Endothelial cell of umbilical vein (primary cell): ENCODE results near the gene CEMIP. TPM values are rescaled to one million over a fixed set of nuclear protein-coding genes. Genes with fewer than 3 reads are reported as not detected.

ENCODE experiments used
- BruUV-seq: library from RNA; stranded (reverse); fragments of 400-500 nt; replicated peaks from 2 replicates; lab custom pipeline; 2021; lab: Mats Ljungman, UMichigan
- CTCF ChIA-PET: fragments of 300-600, 350-600 bp; sonication (Branson Sonifier 250); formaldehyde crosslinking; loops from one replicate; lab custom pipeline; 2021; ENCODE audit warnings: antibody characterized with exemption, inconsistent platforms; lab: Charles Lee
- POLR2A ChIA-PET: fragments of 300-600, 350-600 bp; sonication (Branson Sonifier 250); formaldehyde crosslinking; loops from one replicate; lab custom pipeline; 2021; ENCODE audit warnings: antibody characterized with exemption, inconsistent platforms; lab: Charles Lee
- DNase-seq: peaks from one replicate; pipeline ENCODE4 v3.0.0-alpha.2; 2011; ENCODE audit warnings: low read depth, low spot score
- FAIRE-seq: peaks from 2 replicates; lab custom pipeline; 2011; peaks lifted over from hg19 to GRCh38; lab: Jason Lieb, UNC
- H2AFZ ChIP-seq: 2 replicates; pipeline ENCODE4 v1.6.0; 2012; ENCODE audit warnings: low read depth, low read length, control low read depth, inconsistent platforms
- H3K27ac ChIP-seq: 2 replicates; pipeline ENCODE4 v1.5.1; 2011; ENCODE audit warnings: low read depth, mild to moderate bottlenecking, control low read depth, low read length, moderate library complexity; ENCODE audit not compliant: insufficient read depth
- H3K27me3 ChIP-seq, 2 experiments: 2 replicates each; pipeline versions ENCODE4 v1.6.0 to v1.6.1; 2011; ENCODE audit warnings: low read length in 2 of 2, mixed read lengths in 1 of 2; ENCODE audit not compliant: control insufficient read depth in 2 of 2, insufficient read depth in 2 of 2
- H3K36me3 ChIP-seq, 2 experiments: 2 replicates in 1 of 2; 3 replicates in 1 of 2; pipeline ENCODE4 v1.5.1; 2011; ENCODE audit warnings: low read length in 2 of 2, mild to moderate bottlenecking in 1 of 2, moderate library complexity in 1 of 2; ENCODE audit not compliant: control insufficient read depth in 2 of 2, insufficient read depth in 2 of 2; ENCODE audit errors: extremely low read depth in 1 of 2
- H3K4me1 ChIP-seq: 3 replicates; pipeline ENCODE4 v1.5.1; 2011; ENCODE audit warnings: mild to moderate bottlenecking, low read length; ENCODE audit not compliant: control insufficient read depth, insufficient read depth; ENCODE audit errors: extremely low read depth
- H3K4me2 ChIP-seq: 2 replicates; pipeline ENCODE4 v1.6.1; 2011; ENCODE audit warnings: low read length, control low read depth, mixed read lengths; ENCODE audit not compliant: insufficient read depth
- H3K4me3 ChIP-seq, 3 experiments: fragments of 200-600 bp in 1 of 3; sonication (generic), shearing (Covaris generic) in 1 of 3; replicated peaks in 1 of 3; 2 replicates each; pipeline ENCODE4 v1.5.1; 2011 to 2016; ENCODE audit warnings: control low read depth in 3 of 3, low read length in 3 of 3, mild to moderate bottlenecking in 2 of 3, inconsistent platforms in 1 of 3, low read depth in 1 of 3, moderate library complexity in 1 of 3; ENCODE audit not compliant: insufficient read depth in 1 of 3
- H3K79me2 ChIP-seq: 2 replicates; pipeline ENCODE4 v1.6.0; 2012; ENCODE audit warnings: low read length, inconsistent platforms; ENCODE audit not compliant: control insufficient read depth, insufficient read depth
- H3K9ac ChIP-seq: replicated peaks from 2 replicates; pipeline ENCODE3; 2011; ENCODE audit warnings: low read length, control low read depth; ENCODE audit not compliant: insufficient read depth; ENCODE audit errors: extremely low read depth
- H3K9me1 ChIP-seq: replicated peaks from 3 replicates; pipeline ENCODE4 v1.6.0; 2011; ENCODE audit warnings: mild to moderate bottlenecking, low read length; ENCODE audit not compliant: control insufficient read depth, insufficient read depth; ENCODE audit errors: extremely low read depth
- H3K9me3 ChIP-seq: replicated peaks from 2 replicates; pipeline ENCODE4 v1.5.1; 2012; ENCODE audit warnings: low read length, inconsistent platforms; ENCODE audit not compliant: control insufficient read depth, insufficient read depth
- H4K20me1 ChIP-seq: replicated peaks from 2 replicates; pipeline ENCODE3; 2011; ENCODE audit warnings: mild to moderate bottlenecking, low read length; ENCODE audit not compliant: control insufficient read depth, insufficient read depth; ENCODE audit errors: extremely low read depth
- CTCF ChIP-seq, 2 donors: IDR thresholded peaks; 1 replicate in 1 of 2; 2 replicates in 1 of 2; pipeline ENCODE4 v1.5.1; 2011; ENCODE audit warnings: low read length in 2 of 2, mild to moderate bottlenecking in 2 of 2, moderate library complexity in 2 of 2, control low read depth in 1 of 2, inconsistent platforms in 1 of 2, low read depth in 1 of 2; ENCODE audit not compliant: insufficient read depth in 1 of 2; ENCODE audit errors: extremely low read depth in 1 of 2
- EZH2 ChIP-seq: IDR thresholded peaks from 2 replicates; pipeline ENCODE4 v1.6.1; 2012; ENCODE audit warnings: borderline replicate concordance, low read depth, mild to moderate bottlenecking, moderate library complexity, low read length, inconsistent platforms; ENCODE audit not compliant: severe bottlenecking
- FOS ChIP-seq: IDR thresholded peaks from 2 replicates; pipeline ENCODE4 v1.6.1; 2011; ENCODE audit warnings: mild to moderate bottlenecking, low read length, moderate library complexity, borderline replicate concordance; ENCODE audit not compliant: insufficient read depth
- GATA2 ChIP-seq: IDR thresholded peaks from 2 replicates; pipeline ENCODE4 v1.7.0; 2011; ENCODE audit warnings: low read depth, mild to moderate bottlenecking, moderate library complexity, mixed read lengths, low read length; ENCODE audit not compliant: insufficient read length, insufficient read depth
- JUN ChIP-seq: IDR thresholded peaks from 2 replicates; pipeline ENCODE4 v1.6.1; 2011; ENCODE audit warnings: borderline replicate concordance, low read depth; ENCODE audit not compliant: insufficient read length, insufficient read depth
- MYC ChIP-seq: IDR thresholded peaks from one replicate; pipeline ENCODE4 v1.6.1; 2011; ENCODE audit warnings: mild to moderate bottlenecking, low read depth, low read length
- POLR2A ChIP-seq: IDR thresholded peaks from 2 replicates; pipeline ENCODE4 v1.6.1; 2012; ENCODE audit warnings: low read depth, mild to moderate bottlenecking, control low read depth, low read length
- POLR2AphosphoS5 ChIP-seq: IDR thresholded peaks from 2 replicates; pipeline ENCODE4 v1.6.1; 2012; ENCODE audit warnings: low read depth, mild to moderate bottlenecking, control low read depth, low read length, moderate library complexity; ENCODE audit not compliant: insufficient read depth
- dilution Hi-C: fragments of 300-500 bp; cut with MboI; formaldehyde crosslinking; loops from one replicate; pipeline ENCODE4 v1.15.0; 2019; ENCODE audit warnings: low sequenced_read_pairs; ENCODE audit not compliant: extremely low pct_ligation_motif_present
- intact Hi-C: fragments of 100-400 bp; cut with micrococcal nuclease; formaldehyde crosslinking; loops from one replicate; pipeline ENCODE4 v1.10.0; 2022
- polyA plus RNA-seq, 4 experiments: library from polyadenylated mRNA; depleted of rRNA in 3 of 4; stranded (reverse) in 3 of 4; unstranded in 1 of 4; fragments of >200 nt; gene quantifications; 2 replicates each; pipeline versions ENCODE4 v1.2.1 to v1.2.3, GENCODE V29; 2011 to 2012; ENCODE audit warnings: missing spikeins in 1 of 4
- total RNA-seq: library from RNA; stranded (reverse); gene quantifications from 2 replicates; pipeline ENCODE4 v1.2.3, GENCODE V29; 2021
- TF ChIP-seq, protein P1 (sequence below): IDR thresholded peaks from 2 replicates; pipeline ENCODE4 v1.6.1; 2011; ENCODE audit not compliant: insufficient read depth, insufficient read length

The CEMIP gene
- total and polyA plus RNA-seq, 2 donors (not counting 3 experiments of a cell fraction or from before 2014, with no cell fraction given), result 0.01 TPM; not detected in 1

- ChIA-PET CTCF (interaction anchor here (1.3 kb wide), 1 partner anchor 283 kb away, joined by 5 read pairs; no protein-coding TSS in a partner anchor), POLR2A (no interaction called here)
- dilution Hi-C loops (no loop called here), intact Hi-C loops (no loop called here)
- Histone ChIP-seq H3K79me2 (peaks cover 42% of the 10 kb centered on the region), H3K36me3 (peaks cover 4% of the 10 kb centered on the region in 2 experiments), H3K4me3 (no peak overlapping the region), H3K27me3 (no peaks in the 10 kb centered on the region), H3K4me1 (peaks cover 10% of the 10 kb centered on the region), H3K27ac (no peak overlapping the region), H2AFZ (no peak overlapping the region), H3K9me3 (no peaks in the 10 kb centered on the region), H3K4me2 (no peak overlapping the region), H3K9ac (no peak overlapping the region), H3K9me1 (no peaks in the 10 kb centered on the region), H4K20me1 (peaks cover 2% of the 10 kb centered on the region)
- no peak for FAIRE-seq
- no peak for TF ChIP-seq POLR2AphosphoS5
- TF ChIP-seq, protein P1, sequence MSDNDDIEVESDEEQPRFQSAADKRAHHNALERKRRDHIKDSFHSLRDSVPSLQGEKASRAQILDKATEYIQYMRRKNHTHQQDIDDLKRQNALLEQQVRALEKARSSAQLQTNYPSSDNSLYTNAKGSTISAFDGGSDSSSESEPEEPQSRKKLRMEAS, result no peak
- TF ChIP-seq FOS, result no peak
- TF ChIP-seq GATA2, result no peak
- no peak for TF ChIP-seq MYC
- TF ChIP-seq EZH2, result no peak
- TF ChIP-seq JUN, result no peak
- TF ChIP-seq CTCF (IDR thresholded peaks at IDR 0.05; ENCODE audit: extremely low read depth in 1 of 2, insufficient read depth in 1 of 2, low read depth in 1 of 2, low read length in 2 of 2), result no peak
- no peak for TF ChIP-seq POLR2A
- DNase-seq, result no peak
- BruUV-seq, result no TSS peak
Measured at GRCh38 chr15:80982839-80983238, 203.7 kb downstream of the CEMIP start.
